Measurements from ENCODE around the gene ONECUT2.

Gene ONECUT2

DNA sequence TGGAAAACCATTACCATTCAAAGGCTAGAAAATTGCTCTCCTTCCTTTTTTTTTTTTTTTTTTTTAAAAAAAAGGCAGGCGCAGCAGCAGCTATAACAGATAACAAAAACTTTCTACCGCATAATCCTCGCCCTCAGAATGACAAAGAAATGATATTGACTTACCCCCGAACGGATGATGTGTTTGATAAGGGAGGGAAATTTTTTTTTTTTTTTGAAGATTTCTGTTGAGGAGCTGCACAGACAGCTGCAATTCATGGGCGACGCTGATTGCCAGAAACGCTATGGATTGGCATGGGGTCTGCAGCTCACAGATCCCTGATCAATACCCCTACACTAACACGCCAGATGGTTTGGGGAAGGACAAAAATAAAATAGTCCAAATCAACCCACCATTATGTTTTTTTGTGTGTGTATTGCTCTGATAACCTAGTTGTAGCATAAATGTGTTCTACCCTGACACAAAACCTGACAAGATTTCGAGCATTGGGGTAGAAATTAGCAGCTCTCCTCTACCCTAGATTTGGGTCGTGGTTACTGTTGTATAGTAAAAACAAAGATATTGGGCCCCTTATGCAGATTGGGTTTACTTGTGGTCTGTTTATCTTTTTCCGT is 3.6 kb upstream of the ONECUT2 start:
- DNase-seq (ENCODE audit: low read depth): no peak

DNA sequence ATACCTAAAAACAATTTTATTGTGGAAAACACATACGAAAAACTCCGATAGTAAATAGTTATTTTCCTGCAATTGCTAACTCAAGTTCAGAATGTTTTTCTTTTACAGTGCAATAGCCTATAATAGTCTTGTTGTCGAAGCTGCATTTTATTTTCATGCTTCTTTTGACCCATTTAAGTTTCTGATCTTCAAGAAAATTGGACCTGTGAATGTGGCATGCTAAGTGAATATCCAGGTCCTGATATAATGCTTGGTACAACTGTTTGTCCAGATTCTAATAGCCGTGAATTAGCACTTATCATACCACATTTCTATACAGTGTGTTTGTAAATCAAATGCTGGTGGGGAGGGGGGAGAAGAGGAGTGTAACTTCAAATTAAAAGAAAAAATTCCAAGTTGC is 3.0 kb upstream of the ONECUT2 start:
- DNase-seq (ENCODE audit: low read depth): no peak

DNA sequence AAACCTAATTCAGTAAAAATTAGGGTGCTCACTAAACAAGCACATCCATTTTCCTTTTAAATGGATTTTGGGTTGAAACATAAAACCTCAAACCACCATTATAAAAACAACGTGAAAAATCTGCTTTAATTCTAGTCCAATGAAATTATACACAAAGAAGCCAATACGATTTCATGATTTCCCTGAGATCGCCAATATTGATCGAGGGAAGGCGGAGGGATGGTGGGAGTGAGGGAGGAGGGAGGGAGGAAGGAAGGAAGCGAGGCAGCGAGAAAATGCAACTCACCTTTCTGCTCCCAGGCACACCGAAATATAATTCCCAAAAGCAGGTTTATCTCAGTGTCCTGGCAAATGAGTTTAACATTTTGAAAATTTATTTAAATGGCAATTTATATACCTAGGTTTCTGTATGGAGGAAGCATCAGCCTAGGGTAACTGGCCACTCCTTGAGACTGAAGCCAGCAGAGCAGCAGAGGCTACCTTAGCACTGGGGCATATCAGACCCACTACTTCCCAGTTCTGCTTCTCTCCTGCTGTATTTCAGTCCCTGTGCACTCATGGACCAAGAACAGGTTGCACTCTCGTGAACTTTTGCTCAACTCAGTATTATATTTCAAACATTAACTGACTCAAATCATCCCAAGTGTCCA is 2.3 kb upstream of the ONECUT2 start:
- no peak for DNase-seq (ENCODE audit: low read depth)

DNA sequence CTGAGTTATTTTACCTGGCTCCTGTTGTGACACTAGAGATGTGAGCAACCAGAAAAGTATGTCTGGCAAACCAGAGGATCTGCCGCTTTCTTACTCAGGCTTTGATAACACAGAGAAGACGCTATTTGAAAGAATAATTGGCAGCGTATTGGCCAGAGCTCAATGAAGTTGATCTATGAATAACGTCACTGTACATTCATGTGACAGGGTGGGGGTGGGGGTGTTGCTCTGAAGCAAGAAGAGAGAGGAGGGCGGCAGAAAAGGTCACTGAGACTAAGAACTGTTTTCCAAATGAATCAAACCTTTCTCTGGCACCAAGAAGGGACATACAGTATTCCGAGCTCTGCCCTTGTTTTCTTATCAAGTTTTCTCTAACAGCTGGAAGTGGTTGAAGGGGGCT is 1.7 kb upstream of the ONECUT2 start:
- no peak for DNase-seq (ENCODE audit: low read depth)

DNA sequence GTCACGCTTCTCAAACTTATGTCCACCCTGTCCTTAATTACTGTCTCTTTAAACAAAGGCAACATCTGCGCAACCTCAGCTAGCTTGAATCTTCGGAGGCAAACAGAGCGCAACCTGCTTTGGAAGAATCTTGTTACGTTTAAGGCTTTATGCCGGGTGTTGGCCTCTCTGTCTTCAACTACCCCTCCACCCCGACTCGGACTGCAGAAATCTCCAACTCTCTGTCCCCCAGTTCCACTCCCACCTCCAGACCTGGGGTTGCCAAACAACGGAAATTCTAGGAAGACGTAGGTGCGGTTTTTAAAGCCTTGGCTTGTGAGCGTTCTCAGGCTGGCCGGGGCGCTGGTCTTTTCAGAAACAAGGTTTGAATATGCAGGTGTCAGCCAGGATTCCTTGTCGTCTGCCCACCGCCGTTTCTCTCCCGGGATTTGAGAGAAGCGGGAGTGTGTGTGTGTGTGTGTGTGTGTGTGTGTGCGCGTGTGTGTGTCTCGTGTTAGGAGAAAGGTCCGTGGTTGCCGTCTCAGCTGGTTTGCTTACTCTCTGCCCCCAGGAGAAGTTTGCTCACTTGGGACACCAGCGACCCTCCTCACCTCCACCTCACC is 1.1 kb upstream of the ONECUT2 start:
- DNase-seq (ENCODE audit: low read depth): no peak

DNA sequence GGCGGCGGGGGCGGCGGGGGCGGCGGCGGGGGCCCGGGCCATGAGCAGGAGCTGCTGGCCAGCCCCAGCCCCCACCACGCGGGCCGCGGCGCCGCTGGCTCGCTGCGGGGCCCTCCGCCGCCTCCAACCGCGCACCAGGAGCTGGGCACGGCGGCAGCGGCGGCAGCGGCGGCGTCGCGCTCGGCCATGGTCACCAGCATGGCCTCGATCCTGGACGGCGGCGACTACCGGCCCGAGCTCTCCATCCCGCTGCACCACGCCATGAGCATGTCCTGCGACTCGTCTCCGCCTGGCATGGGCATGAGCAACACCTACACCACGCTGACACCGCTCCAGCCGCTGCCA is 644 bp downstream of the ONECUT2 start:
- no peak for DNase-seq (ENCODE audit: low read depth)

DNA sequence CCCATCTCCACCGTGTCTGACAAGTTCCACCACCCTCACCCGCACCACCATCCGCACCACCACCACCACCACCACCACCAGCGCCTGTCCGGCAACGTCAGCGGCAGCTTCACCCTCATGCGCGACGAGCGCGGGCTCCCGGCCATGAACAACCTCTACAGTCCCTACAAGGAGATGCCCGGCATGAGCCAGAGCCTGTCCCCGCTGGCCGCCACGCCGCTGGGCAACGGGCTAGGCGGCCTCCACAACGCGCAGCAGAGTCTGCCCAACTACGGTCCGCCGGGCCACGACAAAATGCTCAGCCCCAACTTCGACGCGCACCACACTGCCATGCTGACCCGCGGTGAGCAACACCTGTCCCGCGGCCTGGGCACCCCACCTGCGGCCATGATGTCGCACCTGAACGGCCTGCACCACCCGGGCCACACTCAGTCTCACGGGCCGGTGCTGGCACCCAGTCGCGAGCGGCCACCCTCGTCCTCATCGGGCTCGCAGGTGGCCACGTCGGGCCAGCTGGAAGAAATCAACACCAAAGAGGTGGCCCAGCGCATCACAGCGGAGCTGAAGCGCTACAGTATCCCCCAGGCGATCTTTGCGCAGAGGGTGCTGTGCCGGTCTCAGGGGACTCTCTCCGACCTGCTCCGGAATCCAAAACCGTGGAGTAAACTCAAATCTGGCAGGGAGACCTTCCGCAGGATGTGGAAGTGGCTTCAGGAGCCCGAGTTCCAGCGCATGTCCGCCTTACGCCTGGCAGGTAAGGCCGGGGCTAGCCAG is 1.2 kb downstream of the ONECUT2 start:
- no peak for DNase-seq (ENCODE audit: low read depth)

DNA sequence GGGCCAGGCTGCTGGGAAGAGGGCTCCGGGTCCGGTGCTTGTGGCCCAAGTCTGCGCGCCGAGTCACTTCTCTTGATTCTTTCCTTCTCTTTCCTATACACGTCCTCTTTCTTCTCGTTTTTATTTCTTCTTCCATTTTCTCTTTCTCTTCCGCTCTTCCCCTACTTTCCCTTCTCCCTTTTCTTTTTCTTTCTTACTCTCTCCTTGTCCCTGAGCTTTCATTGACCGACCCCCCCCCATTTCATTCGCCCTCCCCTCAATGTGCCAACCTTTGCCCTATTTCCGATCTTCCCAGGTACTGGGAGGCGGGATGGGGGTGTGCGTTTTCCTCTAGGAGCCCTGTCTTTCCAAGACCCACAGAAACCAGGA is 1.8 kb downstream of the ONECUT2 start:
- no peak for DNase-seq (ENCODE audit: low read depth)

DNA sequence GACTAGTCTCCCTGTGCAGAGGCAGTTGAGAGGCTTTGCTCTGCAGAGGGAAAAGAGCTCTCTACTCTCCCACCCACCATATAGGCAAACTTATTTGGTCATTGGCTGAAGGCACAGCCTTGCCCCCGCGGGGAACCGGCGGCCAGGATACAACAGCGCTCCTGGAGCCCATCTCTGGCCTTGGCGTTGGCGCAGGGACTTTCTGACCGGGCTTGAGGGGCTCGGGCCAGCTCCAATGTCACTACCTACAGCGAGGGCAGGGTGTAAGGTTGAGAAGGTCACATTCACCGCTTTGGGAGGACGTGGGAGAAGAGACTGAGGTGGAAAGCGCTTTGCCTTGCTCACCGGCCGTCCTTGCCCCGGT is 2.2 kb downstream of the ONECUT2 start:
- no peak for DNase-seq (ENCODE audit: low read depth)

DNA sequence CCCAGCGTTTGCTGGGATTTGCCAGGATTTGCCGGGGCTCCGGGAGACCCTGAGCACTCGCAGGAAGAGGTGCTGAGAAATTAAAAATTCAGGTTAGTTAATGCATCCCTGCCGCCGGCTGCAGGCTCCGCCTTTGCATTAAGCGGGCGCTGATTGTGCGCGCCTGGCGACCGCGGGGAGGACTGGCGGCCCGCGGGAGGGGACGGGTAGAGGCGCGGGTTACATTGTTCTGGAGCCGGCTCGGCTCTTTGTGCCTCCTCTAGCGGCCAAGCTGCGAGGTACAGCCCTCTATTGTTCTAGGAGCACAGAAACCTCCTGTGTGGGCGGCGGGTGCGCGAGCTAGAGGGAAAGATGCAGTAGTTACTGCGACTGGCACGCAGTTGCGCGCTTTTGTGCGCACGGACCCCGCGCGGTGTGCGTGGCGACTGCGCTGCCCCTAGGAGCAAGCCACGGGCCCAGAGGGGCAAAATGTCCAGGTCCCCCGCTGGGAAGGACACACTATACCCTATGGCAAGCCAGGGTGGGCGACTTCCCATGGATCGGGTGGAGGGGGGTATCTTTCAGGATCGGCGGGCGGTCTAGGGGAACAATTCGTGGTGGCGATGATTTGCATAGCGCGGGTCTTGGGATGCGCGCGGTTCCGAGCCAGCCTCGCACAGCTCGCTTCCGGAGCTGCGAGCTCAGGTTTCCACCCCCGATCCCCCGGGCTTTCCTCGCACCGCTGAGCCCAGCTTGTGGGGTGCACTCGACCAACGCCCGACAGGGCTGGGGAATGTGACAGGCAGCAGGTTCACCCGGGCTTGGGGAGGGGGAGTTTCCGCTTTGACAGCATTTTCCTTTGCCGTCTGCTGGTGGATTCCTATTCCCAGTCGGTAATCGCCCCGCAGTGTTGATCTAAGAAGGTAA is 2.8 kb downstream of the ONECUT2 start:
- peak; percentile 34 for DNase-seq (ENCODE audit: low read depth)

DNA sequence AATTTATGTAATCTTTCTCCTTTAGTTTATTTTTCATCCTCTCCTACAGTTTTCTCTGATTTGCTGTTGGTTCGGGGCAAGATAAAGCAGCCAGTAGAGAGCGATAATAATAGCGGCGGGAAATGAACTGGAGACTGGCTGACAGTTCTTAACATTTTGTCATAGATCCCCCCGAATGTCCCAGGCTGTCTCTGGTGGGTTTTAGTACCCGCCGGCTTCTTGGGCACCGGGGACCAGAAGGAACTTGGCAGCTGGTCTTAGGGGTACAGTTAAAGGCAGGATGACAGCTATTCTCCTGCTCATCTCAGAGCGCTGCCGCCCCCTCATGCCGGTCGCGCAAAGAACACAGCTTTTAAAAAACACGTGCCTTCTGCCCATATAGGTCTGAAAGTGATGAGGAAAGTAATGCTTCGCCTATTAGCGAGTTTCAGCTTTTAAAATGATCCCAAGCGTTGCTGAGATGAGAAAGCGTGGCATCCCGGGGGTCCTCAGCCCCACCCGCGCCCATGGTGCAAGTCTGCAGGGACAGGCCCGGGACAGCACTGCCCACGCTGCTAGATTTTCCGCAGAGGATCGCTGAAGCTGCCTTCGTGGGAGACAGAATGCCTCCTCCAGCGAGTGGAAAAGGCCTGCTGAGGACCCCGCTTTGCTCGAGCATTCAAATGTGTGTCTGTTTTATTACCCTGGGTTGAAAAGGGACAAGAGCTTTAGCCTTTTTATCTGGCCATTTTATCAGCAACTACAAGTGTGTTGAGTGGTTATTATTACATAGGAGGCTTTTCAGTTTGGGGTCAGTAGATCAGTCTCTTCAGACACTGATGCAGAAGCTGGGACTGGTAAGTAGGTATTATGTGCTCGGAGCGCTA is 3.8 kb downstream of the ONECUT2 start:
- DNase-seq (ENCODE audit: low read depth): no peak

DNA sequence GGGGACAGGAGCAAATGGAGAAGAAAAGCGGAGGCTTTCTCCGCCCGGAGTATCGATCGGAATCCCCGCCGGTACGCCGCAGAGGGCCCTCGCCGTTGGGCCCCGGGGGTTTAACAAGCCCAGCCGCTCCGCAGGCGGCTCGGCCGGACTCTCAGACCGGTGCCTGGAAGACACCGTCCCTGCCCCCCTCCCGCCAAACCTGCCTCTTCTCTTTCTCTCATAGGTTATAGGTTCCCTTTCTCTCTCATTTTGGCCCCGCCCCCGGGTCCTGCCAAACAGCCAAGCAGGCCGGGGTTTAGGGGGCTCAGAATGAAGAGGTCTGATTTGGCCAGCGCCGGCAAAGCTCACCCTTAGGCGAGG is 4.4 kb downstream of the ONECUT2 start:
- DNase-seq (ENCODE audit: low read depth): no peak

DNA sequence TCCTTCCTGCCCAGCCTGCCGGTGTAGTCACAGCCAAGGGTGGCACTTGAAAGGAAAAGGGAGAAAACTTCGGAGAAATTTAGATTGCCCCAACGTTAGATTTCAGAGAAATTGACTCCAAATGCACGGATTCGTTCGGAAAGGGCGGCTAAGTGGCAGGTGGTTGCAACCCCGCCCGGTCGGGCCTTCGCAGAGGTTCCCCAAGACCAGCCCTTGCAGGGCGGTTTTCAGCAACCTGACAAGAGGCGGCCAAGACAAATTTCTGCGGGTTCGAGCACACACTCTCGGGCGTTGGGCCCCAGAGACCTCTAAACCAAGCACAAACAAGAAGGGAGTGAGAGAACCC is 4.8 kb downstream of the ONECUT2 start:
- no peak for DNase-seq (ENCODE audit: low read depth)

DNA sequence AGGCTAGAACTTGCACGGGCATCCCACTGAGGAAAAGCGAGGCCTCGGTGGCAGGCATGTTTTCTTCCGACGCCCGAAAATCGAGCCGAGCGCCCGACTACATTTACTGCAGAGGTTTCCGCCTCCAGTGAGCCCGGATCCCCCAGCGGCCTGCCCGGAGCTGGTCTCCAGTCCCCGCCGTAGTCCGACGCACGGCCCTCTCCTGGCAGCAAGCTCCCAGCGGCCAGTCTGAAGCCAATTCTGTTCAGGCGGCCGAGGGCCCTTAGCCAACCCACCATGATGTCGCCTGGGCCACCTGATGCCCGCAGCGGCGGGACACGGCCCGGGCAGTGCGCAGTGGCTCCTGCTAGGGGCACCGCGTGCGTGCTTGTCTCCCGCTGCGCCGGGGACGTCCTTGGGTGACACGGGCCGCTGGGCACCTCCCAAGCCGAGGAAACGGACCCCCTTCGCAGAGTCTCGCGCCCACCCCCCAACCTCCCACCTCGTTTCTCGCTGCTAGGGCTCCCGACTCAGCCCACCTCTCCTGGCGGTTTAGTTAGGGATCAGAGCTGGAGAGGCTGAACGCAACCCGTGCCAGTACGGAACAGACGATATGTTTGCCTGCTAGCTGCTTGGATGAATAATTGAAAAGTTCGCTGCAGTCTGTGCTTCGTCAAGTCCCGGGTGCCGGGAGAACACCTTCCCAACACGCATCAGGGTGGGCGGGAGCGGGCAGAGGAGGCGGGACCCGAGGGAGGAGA is 5.3 kb downstream of the ONECUT2 start:
- no peak for DNase-seq (ENCODE audit: low read depth)

DNA sequence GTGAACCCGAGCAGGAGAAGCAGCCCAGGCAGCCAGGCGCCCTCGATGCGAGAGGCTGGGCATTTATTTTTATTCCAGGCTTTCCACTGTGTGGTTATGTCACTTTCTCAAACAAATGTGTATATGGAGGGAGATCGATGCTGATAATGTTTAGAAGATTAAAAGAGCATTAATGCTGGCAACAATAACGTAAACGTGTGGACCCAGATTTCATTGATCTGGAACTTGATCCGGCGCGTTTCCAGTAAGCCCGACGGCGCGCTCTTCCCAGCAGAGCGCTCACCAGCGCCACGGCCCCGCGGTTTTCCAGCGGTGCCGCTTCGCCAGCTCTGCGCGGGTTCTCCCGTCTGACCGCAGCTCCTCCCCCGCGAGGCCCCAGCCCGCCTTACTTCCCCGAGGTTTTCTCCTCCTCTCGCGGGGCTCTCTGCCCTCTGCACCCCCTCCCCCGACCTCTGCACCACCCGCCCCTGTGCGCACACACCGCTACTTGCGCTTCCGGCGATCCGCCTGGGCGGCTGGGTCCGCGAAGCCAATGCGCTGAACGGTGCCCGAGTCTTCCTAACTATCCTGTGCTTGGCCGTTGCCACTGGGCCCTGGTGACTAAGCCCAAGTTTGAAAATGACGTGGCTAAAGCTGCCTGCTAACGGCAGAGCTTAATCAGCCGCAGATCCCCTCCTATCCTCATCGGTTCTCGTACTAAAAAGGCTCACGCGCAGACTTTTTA is 6.1 kb downstream of the ONECUT2 start:
- no peak for DNase-seq (ENCODE audit: low read depth)

DNA sequence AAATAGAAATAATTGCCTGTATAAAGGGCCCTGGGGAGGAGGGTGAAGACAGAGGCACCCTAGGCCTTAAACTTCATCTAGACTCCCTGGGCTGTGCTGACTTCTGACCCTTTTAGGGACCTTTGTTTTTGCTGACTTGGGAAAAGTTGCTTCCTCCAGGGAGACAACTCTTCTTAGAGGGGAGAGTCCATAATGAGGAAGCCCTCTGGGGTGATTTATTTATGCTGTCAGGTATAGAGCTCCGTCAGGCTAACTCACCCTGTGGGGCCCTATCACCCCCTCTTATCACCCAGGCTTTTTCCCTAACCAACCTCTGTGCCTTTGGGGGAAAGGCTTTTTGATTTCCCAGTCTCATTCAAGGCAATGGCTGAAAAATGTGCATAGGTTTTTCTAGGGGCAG is 8.1 kb downstream of the ONECUT2 start:
- DNase-seq (ENCODE audit: low read depth): no peak

DNA sequence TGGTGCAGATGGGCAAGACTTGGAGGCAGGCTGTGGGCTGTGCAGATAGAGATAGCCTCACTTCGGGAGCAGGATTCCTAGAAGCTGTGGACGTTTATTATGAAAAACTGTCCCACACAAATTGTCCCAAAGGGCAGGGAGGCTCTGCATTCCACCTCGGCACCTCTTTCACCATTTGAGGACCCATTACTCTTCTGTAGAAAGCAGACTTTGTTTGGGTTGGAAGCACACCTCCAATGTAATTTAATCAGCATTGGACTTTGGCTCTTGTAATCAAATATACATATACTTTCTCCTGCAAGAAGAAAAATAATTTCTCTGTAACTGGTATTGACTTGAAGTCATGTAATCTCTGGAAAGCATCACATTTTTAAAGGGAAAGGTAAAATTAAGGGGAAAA is 8.5 kb downstream of the ONECUT2 start:
- no peak for DNase-seq (ENCODE audit: low read depth)

DNA sequence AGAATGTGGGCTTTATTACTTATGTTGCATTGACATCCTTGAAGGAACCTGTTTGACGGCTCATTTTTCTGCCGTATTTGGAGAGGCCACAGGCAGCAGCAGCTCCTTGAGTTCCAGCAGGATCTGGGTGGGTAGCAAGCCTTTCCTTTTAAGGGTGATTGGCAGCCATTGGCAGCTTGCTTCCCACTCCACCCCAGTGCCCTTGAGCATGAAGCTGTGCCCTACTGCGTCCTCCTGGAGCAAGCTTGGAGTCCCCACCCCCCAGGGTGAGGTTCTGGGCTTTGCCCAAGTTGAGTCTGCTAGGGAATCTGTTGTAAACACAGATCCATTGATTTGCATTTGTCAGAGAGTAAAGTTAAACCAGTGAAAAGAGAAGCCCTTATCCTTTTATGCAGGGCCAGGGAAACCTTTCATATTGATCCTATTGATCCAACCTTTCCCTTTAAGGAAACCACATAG is 9.2 kb downstream of the ONECUT2 start:
- no peak for DNase-seq (ENCODE audit: low read depth)

DNA sequence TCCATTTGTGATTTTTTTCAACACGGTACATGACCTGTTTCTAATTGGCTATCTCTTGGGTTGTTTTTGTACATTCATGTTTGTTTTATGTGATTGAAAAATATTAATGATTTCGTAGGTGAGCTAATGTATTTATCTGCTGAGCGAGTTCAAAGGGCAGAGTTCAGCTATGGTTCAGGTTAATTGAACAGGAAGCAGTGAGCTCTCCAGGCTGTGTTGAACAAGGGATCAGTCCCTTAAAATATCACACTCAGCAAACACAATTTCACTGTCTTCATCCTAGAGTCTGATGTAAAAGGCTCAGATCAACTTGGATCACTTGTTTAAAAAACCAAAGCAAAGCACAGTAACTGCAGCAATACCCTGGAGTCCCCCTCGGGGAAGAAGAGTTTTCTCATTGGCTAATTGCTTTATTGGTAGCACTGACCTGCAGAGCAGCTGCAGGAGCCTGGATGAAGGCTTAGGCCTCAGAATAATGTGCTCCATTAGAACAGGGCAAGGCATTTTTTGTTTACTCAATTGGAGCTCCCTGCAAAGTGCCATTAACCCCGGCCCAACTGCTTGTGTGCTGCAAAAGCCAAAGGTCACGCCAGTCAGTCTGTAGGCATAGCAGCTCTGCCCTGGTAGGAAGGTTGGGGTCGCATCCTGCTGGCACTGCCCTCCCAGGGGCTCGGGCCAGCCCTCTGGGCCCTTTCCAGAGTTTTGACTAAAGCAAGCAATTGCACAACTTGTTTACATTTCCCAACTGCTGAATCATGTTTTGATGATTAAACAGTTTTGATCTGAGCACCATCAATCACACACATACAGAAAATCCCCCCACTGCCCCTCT is 10.5 kb downstream of the ONECUT2 start:
- DNase-seq (ENCODE audit: low read depth): no peak

All from stimulated activated CD8-positive, alpha-beta memory T cell treated with anti-CD3 and anti-CD28 coated beads, Interleukin-7, amount 100 ng/mL, for 24 hours (primary cell).